ENCODE data around the gene TSHR.

DNA sequence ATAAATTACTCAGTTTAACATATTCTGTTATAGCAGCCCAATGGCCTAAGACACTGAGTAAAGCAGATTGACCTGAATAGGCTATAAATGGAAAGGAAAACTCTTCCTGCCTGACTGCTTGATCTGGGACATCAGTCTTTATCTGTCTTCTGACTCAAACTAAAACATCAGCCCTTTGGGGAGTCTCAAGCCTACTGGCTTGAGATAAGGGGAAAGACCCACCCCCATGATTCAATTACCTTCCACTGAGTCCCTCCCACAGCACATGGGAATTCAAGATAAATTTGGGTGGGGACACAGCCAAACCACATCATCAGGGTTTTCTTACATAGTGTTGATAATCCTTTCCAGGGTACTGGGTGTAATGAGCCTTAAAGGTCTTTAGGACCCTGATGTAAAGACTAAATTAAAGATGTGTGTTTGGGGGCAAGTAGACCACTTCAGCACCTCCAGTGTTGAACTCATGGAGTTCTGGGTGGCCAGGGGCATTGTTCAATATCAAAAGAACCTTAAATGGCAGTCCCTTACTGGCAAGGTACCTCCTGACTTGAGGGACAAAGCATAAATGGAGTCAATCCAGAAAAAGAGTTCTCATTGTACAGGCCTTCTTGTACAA is 67.8 kb downstream of the TSHR start:
- no peak for TF ChIP-seq POLR2AphosphoS5 (IDR thresholded peaks at IDR 0.05; ENCODE audit: low read depth, low read length)
- TF ChIP-seq, protein P1, sequence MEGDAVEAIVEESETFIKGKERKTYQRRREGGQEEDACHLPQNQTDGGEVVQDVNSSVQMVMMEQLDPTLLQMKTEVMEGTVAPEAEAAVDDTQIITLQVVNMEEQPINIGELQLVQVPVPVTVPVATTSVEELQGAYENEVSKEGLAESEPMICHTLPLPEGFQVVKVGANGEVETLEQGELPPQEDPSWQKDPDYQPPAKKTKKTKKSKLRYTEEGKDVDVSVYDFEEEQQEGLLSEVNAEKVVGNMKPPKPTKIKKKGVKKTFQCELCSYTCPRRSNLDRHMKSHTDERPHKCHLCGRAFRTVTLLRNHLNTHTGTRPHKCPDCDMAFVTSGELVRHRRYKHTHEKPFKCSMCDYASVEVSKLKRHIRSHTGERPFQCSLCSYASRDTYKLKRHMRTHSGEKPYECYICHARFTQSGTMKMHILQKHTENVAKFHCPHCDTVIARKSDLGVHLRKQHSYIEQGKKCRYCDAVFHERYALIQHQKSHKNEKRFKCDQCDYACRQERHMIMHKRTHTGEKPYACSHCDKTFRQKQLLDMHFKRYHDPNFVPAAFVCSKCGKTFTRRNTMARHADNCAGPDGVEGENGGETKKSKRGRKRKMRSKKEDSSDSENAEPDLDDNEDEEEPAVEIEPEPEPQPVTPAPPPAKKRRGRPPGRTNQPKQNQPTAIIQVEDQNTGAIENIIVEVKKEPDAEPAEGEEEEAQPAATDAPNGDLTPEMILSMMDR (IDR thresholded peaks at IDR 0.05 in 2 of 3, conservative IDR thresholded peaks at IDR 0.05 in 1 of 3; ENCODE audit: borderline replicate concordance in 1 of 3, insufficient read depth in 1 of 3, low read depth in 2 of 3, low read length in 2 of 3), result no peak
- TF ChIP-seq YY1 (IDR thresholded peaks at IDR 0.05; ENCODE audit: extremely low read depth, insufficient replicate concordance, low read depth, low read length), result no peak
- no peak for TF ChIP-seq POLR2A (IDR thresholded peaks at IDR 0.05; ENCODE audit: borderline replicate concordance, extremely low read depth, insufficient read depth, insufficient read length)
- TF ChIP-seq, protein P2, sequence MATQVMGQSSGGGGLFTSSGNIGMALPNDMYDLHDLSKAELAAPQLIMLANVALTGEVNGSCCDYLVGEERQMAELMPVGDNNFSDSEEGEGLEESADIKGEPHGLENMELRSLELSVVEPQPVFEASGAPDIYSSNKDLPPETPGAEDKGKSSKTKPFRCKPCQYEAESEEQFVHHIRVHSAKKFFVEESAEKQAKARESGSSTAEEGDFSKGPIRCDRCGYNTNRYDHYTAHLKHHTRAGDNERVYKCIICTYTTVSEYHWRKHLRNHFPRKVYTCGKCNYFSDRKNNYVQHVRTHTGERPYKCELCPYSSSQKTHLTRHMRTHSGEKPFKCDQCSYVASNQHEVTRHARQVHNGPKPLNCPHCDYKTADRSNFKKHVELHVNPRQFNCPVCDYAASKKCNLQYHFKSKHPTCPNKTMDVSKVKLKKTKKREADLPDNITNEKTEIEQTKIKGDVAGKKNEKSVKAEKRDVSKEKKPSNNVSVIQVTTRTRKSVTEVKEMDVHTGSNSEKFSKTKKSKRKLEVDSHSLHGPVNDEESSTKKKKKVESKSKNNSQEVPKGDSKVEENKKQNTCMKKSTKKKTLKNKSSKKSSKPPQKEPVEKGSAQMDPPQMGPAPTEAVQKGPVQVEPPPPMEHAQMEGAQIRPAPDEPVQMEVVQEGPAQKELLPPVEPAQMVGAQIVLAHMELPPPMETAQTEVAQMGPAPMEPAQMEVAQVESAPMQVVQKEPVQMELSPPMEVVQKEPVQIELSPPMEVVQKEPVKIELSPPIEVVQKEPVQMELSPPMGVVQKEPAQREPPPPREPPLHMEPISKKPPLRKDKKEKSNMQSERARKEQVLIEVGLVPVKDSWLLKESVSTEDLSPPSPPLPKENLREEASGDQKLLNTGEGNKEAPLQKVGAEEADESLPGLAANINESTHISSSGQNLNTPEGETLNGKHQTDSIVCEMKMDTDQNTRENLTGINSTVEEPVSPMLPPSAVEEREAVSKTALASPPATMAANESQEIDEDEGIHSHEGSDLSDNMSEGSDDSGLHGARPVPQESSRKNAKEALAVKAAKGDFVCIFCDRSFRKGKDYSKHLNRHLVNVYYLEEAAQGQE (IDR thresholded peaks at IDR 0.05; ENCODE audit: low read depth), result no peak
- TF ChIP-seq, protein P3, sequence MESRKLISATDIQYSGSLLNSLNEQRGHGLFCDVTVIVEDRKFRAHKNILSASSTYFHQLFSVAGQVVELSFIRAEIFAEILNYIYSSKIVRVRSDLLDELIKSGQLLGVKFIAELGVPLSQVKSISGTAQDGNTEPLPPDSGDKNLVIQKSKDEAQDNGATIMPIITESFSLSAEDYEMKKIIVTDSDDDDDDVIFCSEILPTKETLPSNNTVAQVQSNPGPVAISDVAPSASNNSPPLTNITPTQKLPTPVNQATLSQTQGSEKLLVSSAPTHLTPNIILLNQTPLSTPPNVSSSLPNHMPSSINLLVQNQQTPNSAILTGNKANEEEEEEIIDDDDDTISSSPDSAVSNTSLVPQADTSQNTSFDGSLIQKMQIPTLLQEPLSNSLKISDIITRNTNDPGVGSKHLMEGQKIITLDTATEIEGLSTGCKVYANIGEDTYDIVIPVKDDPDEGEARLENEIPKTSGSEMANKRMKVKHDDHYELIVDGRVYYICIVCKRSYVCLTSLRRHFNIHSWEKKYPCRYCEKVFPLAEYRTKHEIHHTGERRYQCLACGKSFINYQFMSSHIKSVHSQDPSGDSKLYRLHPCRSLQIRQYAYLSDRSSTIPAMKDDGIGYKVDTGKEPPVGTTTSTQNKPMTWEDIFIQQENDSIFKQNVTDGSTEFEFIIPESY (IDR thresholded peaks at IDR 0.05; ENCODE audit: extremely low read depth, insufficient replicate concordance, low read length), result no peak
- TF ChIP-seq RAD21 (IDR thresholded peaks at IDR 0.05; ENCODE audit: low read depth), result no peak
- no peak for TF ChIP-seq SRF (IDR thresholded peaks at IDR 0.05; ENCODE audit: low read depth)
- TF ChIP-seq SIN3A (IDR thresholded peaks at IDR 0.05; ENCODE audit: low read depth), result no peak
- TF ChIP-seq JUND (IDR thresholded peaks at IDR 0.05), result no peak

Measured in HCT116 (cell line).